AG09319 (cell line): ENCODE results near the gene GATD1.

ENCODE experiments used
- DNase-seq: peaks from one replicate; pipeline ENCODE4 v3.0.0-alpha.2; 2010; ENCODE audit warnings: low read depth; ENCODE audit errors: extremely low read depth
- TF ChIP-seq, protein P1 (sequence below): IDR thresholded peaks from 2 replicates; pipeline ENCODE4 v1.5.1; 2011; ENCODE audit warnings: low read depth, mild to moderate bottlenecking, inconsistent platforms, low read length, moderate library complexity

The GATD1 gene

GRCh38 chr11:763549-764321 lies 13.6 kb downstream of the GATD1 start:
- TF ChIP-seq, protein P1, sequence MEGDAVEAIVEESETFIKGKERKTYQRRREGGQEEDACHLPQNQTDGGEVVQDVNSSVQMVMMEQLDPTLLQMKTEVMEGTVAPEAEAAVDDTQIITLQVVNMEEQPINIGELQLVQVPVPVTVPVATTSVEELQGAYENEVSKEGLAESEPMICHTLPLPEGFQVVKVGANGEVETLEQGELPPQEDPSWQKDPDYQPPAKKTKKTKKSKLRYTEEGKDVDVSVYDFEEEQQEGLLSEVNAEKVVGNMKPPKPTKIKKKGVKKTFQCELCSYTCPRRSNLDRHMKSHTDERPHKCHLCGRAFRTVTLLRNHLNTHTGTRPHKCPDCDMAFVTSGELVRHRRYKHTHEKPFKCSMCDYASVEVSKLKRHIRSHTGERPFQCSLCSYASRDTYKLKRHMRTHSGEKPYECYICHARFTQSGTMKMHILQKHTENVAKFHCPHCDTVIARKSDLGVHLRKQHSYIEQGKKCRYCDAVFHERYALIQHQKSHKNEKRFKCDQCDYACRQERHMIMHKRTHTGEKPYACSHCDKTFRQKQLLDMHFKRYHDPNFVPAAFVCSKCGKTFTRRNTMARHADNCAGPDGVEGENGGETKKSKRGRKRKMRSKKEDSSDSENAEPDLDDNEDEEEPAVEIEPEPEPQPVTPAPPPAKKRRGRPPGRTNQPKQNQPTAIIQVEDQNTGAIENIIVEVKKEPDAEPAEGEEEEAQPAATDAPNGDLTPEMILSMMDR = no peak
- no peak for DNase-seq

DNA sequence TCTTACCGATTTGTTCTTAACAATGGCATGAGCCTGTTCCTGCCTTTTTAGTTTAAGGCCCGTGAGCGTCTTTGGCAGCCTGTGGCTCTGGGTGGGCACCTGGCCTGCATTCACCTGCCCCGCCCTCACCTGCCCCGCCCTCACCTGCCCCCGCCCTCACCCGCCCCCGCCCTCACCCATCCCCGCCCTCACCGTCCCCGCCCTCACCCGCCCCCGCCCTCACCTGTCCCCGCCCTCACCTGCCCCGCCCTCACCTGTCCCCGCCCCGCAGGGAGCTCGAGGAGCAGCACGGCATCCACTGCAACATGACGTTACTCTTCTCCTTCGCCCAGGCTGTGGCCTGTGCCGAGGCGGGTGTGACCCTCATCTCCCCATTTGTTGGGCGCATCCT lies 14.2 kb downstream of the GATD1 start:
- TF ChIP-seq, protein P1 = no peak
- DNase-seq = no peak

GRCh38 chr11:762421-763072 lies 14.7 kb downstream of the GATD1 start:
- DNase-seq = no peak
- TF ChIP-seq, protein P1 = peak; percentile 20

DNA sequence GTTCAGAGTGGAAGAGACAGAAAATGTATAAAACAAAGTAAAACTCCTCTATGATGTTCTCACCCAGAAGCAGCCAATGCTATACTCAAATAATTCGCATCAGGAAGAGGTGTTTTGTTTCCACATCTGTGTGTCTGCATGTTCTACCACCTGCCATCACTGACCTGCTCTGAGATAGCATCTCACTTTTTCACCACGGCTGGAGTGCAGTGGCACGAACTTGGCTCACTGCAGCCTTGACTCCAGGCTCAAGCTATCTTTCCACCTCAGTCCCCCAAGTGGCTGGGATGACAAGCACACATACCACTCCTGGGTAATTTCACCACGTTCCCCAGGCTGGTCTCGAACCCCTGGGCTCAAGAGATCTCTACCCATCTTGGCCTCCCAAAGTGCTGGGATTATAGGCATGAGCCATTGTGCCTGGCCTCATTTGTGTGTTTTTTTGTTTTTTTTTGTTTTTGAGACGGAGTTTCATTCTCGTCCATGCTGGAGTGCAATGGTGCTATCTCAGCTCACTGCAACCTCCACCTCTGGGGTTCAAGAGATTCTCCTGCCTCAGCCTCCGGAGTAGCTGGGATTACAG lies 15.7 kb downstream of the GATD1 start:
- TF ChIP-seq, protein P1 = no peak

DNA sequence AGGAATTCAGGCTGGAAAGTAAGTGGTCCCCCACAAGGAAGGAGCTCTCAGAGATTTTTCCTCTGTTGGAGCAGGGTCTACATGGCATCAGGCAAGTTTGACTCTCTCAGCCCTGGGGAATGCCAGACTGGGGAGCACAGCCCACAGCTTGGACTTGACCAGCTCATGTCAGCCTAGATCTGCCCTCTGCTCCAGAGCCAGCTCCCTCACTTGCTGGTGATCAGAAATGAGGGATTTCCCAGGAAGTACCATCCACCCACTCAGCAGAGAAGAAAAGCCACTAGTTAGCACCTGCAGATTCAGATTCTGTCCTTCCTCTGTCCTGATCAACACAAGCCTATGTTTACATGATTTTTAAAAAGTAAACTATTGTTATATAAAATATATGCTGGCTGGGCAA lies 17.1 kb downstream of the GATD1 start:
- TF ChIP-seq, protein P1 = no peak
- DNase-seq = no peak

More for the DNA sequence above, 15.7 kb downstream of the GATD1 start:
- DNase-seq = no peak

DNA sequence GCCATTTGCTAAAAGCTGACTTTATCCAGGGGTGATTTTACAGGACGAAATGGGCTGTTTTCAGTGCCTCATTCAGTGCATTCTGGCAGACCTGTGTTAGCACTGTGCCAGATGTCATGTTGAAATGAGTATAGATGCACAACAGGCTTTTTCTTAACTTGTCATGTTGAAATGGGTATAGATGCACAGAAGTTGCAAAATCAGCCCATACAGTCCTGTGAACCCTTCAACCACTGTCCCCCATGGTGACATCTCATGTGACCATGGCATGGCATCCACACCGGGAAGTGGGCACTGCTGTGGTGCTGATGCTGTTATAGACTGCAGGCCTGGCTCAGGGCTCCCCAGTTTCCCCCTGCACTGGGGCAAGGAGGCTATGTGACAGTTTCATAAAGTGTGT lies 27.6 kb downstream of the GATD1 start:
- TF ChIP-seq, protein P1 = no peak
- DNase-seq = no peak

DNA sequence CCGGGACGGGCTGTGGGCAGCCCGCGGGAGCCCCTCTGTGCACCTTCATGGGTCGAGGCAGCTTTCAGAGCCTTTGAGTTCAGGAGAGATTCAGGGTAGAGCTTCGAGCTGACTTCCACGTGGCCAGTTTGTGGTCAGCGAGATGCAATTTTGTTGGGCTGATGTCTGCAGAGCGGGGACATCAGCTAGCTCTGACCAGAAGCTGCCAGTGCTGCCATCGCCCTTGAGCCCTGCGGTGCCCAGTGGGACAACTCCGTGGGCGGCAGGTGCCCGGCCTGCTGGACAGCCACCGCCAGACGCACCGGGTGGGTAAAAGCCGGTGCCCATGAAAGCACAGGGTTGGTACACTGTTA lies 29.3 kb downstream of the GATD1 start:
- DNase-seq = no peak
- TF ChIP-seq, protein P1 = no peak
